K562 (cell line): ENCODE results near the gene IFT122. TPM values are rescaled to one million over a fixed set of nuclear protein-coding genes. Genes with fewer than 3 reads are reported as not detected.

Experiments
- ATAC-seq: fragments of 200-7000 bp; cut with Tn5 transposase; 3 replicates; pipeline ENCODE4 v1.9.1; 2020; ENCODE audit warnings: moderate library complexity
- BruUV-seq: library from RNA; stranded (reverse); fragments of 400-500 nt; replicated peaks from 2 replicates; lab custom pipeline; 2021; lab: Mats Ljungman, UMichigan
- CTCF ChIA-PET: fragments of 300-600 bp; formaldehyde crosslinking; extraction: SDS; loops from one replicate; lab custom pipeline; 2021; ENCODE audit warnings: low intra/inter-chr PET ratio; lab: Yijun Ruan, JAX
- POLR2A ChIA-PET: fragments of 300-600, 350-650 bp; sonication (Branson Sonifier 250); formaldehyde crosslinking; extraction: SDS; loops from one replicate; lab custom pipeline; 2021; ENCODE audit warnings: antibody characterized with exemption, inconsistent platforms; lab: Yijun Ruan, JAX
- DNase-seq, 4 experiments: peaks; one replicate each; pipeline versions ENCODE4 v3.0.0 to v3.0.0-alpha.2; 2011 to 2018; ENCODE audit warnings: low spot score in 3 of 4, mixed read lengths in 3 of 4; ENCODE audit errors: extremely low read depth in 1 of 4
- FAIRE-seq: peaks from 2 replicates; lab custom pipeline; 2011; peaks lifted over from hg19 to GRCh38; lab: Jason Lieb, UNC
- H2AFZ ChIP-seq: 2 replicates; pipeline ENCODE4 v1.6.0; 2011; ENCODE audit warnings: low read depth, low read length, control low read depth, inconsistent platforms
- H3K27ac ChIP-seq: fragments of 200-600 bp; 3 replicates; pipeline ENCODE4 v1.8.0; 2011; ENCODE audit warnings: low read depth, mild to moderate bottlenecking, control low read depth, inconsistent platforms, low read length, moderate library complexity, mixed read lengths; ENCODE audit errors: extremely low read depth
- H3K27me3 ChIP-seq, 2 experiments: fragments of 300-600 bp in 1 of 2; 2 replicates in 1 of 2; 3 replicates in 1 of 2; pipeline versions ENCODE4 v1.6.0 to v1.8.0; 2011; ENCODE audit warnings: inconsistent platforms in 2 of 2, low read length in 2 of 2, mild to moderate bottlenecking in 1 of 2, mixed read lengths in 1 of 2, moderate library complexity in 1 of 2; ENCODE audit not compliant: control insufficient read depth in 2 of 2, insufficient read depth in 2 of 2
- H3K36me3 ChIP-seq: fragments of 300-600 bp; 3 replicates; pipeline ENCODE4 v1.8.0; 2011; ENCODE audit warnings: mild to moderate bottlenecking, low read length, inconsistent platforms; ENCODE audit not compliant: control insufficient read depth, insufficient read depth
- H3K4me1 ChIP-seq, 2 experiments: fragments of 200-600 bp in 1 of 2; replicated peaks in 1 of 2; 2 replicates in 1 of 2; 3 replicates in 1 of 2; pipeline versions ENCODE4 v1.5.1 to v1.8.0; 2011; ENCODE audit warnings: inconsistent platforms in 2 of 2, low read length in 2 of 2, mild to moderate bottlenecking in 1 of 2, mixed read lengths in 1 of 2, moderate library complexity in 1 of 2; ENCODE audit not compliant: control insufficient read depth in 2 of 2, insufficient read depth in 2 of 2
- H3K4me2 ChIP-seq: 2 replicates; pipeline ENCODE4 v1.6.1; 2011; ENCODE audit warnings: low read length, control low read depth, inconsistent platforms, mixed read lengths; ENCODE audit not compliant: insufficient read depth
- H3K4me3 ChIP-seq: fragments of 200-600 bp; sonication (generic), shearing (Covaris generic); 2 replicates; pipeline ENCODE4 v1.5.1; 2016; ENCODE audit warnings: control low read depth, inconsistent platforms
- H3K79me2 ChIP-seq: fragments of 200-600 bp; 3 replicates; pipeline ENCODE4 v1.8.0; 2011; ENCODE audit warnings: low read length, inconsistent platforms; ENCODE audit not compliant: control insufficient read depth, insufficient read depth
- H3K9ac ChIP-seq, 2 experiments: 2 replicates each; pipeline versions ENCODE4 v1.6.0 to v1.6.1; 2011; ENCODE audit warnings: low read depth in 2 of 2, low read length in 2 of 2, control low read depth in 1 of 2, inconsistent platforms in 1 of 2, mild to moderate bottlenecking in 1 of 2, mixed read lengths in 1 of 2; ENCODE audit not compliant: insufficient read depth in 1 of 2
- H3K9me1 ChIP-seq: one replicate; pipeline ENCODE4 v1.6.0; 2011; ENCODE audit warnings: inconsistent platforms, mild to moderate bottlenecking, low read length, moderate library complexity; ENCODE audit not compliant: control insufficient read depth, insufficient read depth
- H3K9me3 ChIP-seq: replicated peaks from 2 replicates; pipeline ENCODE4 v1.5.1; 2011; ENCODE audit warnings: low read depth, low read length, inconsistent platforms; ENCODE audit not compliant: control insufficient read depth, insufficient read depth
- H4K20me1 ChIP-seq: replicated peaks from 2 replicates; pipeline ENCODE4 v1.6.1; 2011; ENCODE audit warnings: low read length, inconsistent platforms, mixed read lengths; ENCODE audit not compliant: control insufficient read depth, insufficient read depth
- AFF1 ChIP-seq, 2 experiments: fragments of 450-650 bp; IDR thresholded peaks; 2 replicates each; pipeline ENCODE4 v1.6.1; 2018; ENCODE audit warnings: mild to moderate bottlenecking in 2 of 2, low read depth in 1 of 2; ENCODE audit not compliant: partially characterized antibody in 2 of 2
- ARID4B ChIP-seq: sonication (generic); formaldehyde crosslinking; IDR thresholded peaks from 2 replicates; pipeline ENCODE4 v1.8.0; 2022; ENCODE audit warnings: mild to moderate bottlenecking, missing genetic modification reagents
- ASH1L ChIP-seq: fragments of 450-650 bp; IDR thresholded peaks from 2 replicates; pipeline ENCODE4 v1.6.1; 2018; ENCODE audit warnings: borderline replicate concordance, mild to moderate bottlenecking, low read depth; ENCODE audit not compliant: partially characterized antibody
- EP300 ChIP-seq: IDR thresholded peaks from 2 replicates; pipeline ENCODE4 v1.6.1; 2012; ENCODE audit warnings: low read length, improper control_type of control experiment
- FOXA1 ChIP-seq: fragments of 450-650 bp; IDR thresholded peaks from 2 replicates; pipeline ENCODE4 v1.6.1; 2016; ENCODE audit warnings: mild to moderate bottlenecking, borderline replicate concordance
- ILF3 ChIP-seq: fragments of 450-650 bp; IDR thresholded peaks from 2 replicates; pipeline ENCODE4 v1.6.1; 2018; ENCODE audit warnings: antibody characterized with exemption, mild to moderate bottlenecking, moderate library complexity, borderline replicate concordance
- MEF2A ChIP-seq: IDR thresholded peaks from 2 replicates; pipeline ENCODE4 v1.6.1; 2011; ENCODE audit warnings: low read depth, mild to moderate bottlenecking, low read length, moderate library complexity; ENCODE audit not compliant: control insufficient read depth
- MTA2 ChIP-seq: fragments of 450-650 bp; IDR thresholded peaks from 2 replicates; pipeline ENCODE4 v1.6.1; 2016; ENCODE audit warnings: low read depth
- NR2C1 ChIP-seq, 2 experiments: fragments of 450-650 bp; IDR thresholded peaks; 2 replicates each; pipeline ENCODE4 v1.6.1; 2017; ENCODE audit warnings: mild to moderate bottlenecking in 2 of 2, antibody characterized with exemption in 1 of 2, inconsistent platforms in 1 of 2, missing compliant biosample characterization in 1 of 2, missing genetic modification characterization in 1 of 2
- SRSF3 ChIP-seq: fragments of 200-400 bp; formaldehyde crosslinking; IDR thresholded peaks from 2 replicates; pipeline ENCODE4 v1.6.1; 2016; ENCODE audit warnings: mild to moderate bottlenecking, low read length, moderate library complexity; ENCODE audit not compliant: insufficient read depth
- WGBS: fragments of 100-300 bp; shearing (Covaris generic); methylation state at CpG from one replicate; pipeline ENCODE4 v1.1.6; 2016; ENCODE audit warnings: low coverage, mixed read lengths; ENCODE audit not compliant: insufficient coverage; ENCODE audit errors: missing lambda C conversion rate; 5-methylcytosine and 5-hydroxymethylcytosine counted together
- in situ Hi-C: fragments of 300-500 bp; cut with MboI; formaldehyde crosslinking; loops from 4 replicates; pipeline ENCODE4 v1.15.0; 2018; ENCODE audit warnings: inconsistent platforms, mixed read lengths
- intact Hi-C: fragments of 100-400 bp; cut with micrococcal nuclease; formaldehyde crosslinking; loops from 2 replicates; pipeline ENCODE4 v1.14.2; 2022
- polyA plus RNA-seq, 8 experiments: library from polyadenylated mRNA; depleted of rRNA in 4 of 8; stranded (reverse) in 5 of 8; unstranded in 3 of 8; fragments of >200 nt; fragmentation: Nextera tagmentation in 2 of 8; fragmentation: Illumina TruSeq in 1 of 8; extraction: Ambion mirVana in 2 of 8; extraction: Trizol in 1 of 8; gene quantifications; 2 replicates each; pipeline versions ENCODE4 v1.2.1 to v1.2.3, GENCODE V29; 2011 to 2014; ENCODE audit warnings: inconsistent platforms in 1 of 8, missing spikeins in 1 of 8
- total RNA-seq, 7 experiments: library from RNA; depleted of rRNA in 6 of 7; stranded (reverse); fragments of >200 nt in 6 of 7; fragmentation: Illumina TruSeq in 2 of 7; extraction: Trizol in 2 of 7; gene quantifications; 2 replicates each; pipeline versions ENCODE4 v1.2.1 to v1.2.3, GENCODE V29; 2011 to 2021; ENCODE audit warnings: low replicate concordance in 1 of 7

IFT122 gene
- total and polyA plus RNA-seq, 9 of the 15 experiments (the other 6 are each of a cell fraction or from before 2014, with no cell fraction given) = 2.4 to 11.5 (median 7.7) TPM

DNA sequence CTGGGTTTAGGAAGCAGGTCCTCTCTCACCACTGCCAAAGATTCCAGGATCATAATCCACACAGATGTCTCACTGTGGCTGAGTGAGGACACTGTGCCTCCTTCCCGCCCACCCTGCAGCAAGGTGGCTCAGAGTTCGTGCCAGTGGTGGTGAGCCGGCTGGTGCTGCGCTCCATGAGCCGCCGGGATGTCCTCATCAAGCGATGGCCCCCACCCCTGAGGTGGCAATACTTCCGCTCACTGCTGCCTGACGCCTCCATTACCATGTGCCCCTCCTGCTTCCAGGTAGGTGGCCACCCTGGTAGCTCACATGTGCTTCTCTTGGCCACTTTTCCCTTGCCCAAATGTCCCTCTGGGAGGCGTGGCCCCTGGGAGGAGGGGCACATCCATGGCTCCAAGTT, 79.4 kb downstream of the IFT122 start:
- no peaks in the 10 kb centered on the region for H3K9me3 ChIP-seq
- no peak overlapping the region for H2AFZ ChIP-seq
- POLR2A ChIA-PET = no interaction called here
- 49% methylated on average over 10 of the region's 10 CpGs for WGBS
- intact Hi-C loops (no loop called here), in situ Hi-C loops (no loop called here)
- no peaks in the 10 kb centered on the region for H3K79me2 ChIP-seq
- no peak overlapping the region for H3K4me3 ChIP-seq
- no peaks in the 10 kb centered on the region for H3K4me1 ChIP-seq
- no peaks in the 10 kb centered on the region for H3K9me1 ChIP-seq
- H3K27ac ChIP-seq = no peak overlapping the region
- BruUV-seq = no TSS peak
- DNase-seq (no peak), FAIRE-seq (no peak), ATAC-seq (no peak)
- CTCF ChIA-PET = no interaction called here
- H3K36me3 ChIP-seq = no peaks in the 10 kb centered on the region
- no peak overlapping the region for H3K9ac ChIP-seq
- no peaks in the 10 kb centered on the region for H4K20me1 ChIP-seq
- no peak overlapping the region for H3K4me2 ChIP-seq
- peaks cover 0 to 23% of the 10 kb centered on the region in 2 experiments; a peak in 2 of 5 replicates for H3K27me3 ChIP-seq
- TF ChIP-seq MEF2A = no peak
- TF ChIP-seq FOXA1 = no peak
- TF ChIP-seq ARID4B = no peak
- no peak for TF ChIP-seq MTA2
- TF ChIP-seq AFF1 (IDR thresholded peaks at IDR 0.05; ENCODE audit: low read depth in 1 of 2, partially characterized antibody in 2 of 2) = no peak
- TF ChIP-seq SRSF3 = no peak
- TF ChIP-seq ASH1L = no peak
- TF ChIP-seq EP300 = no peak
- TF ChIP-seq NR2C1 (IDR thresholded peaks at IDR 0.05) = no peak
- no peak for TF ChIP-seq NR2C1 (tag; IDR thresholded peaks at IDR 0.05)
- TF ChIP-seq ILF3 = no peak
